IMR-90 (cell line): ENCODE results near the gene CD36. TPM values are rescaled to one million over a fixed set of nuclear protein-coding genes. Genes with fewer than 3 reads are reported as not detected.
A peak's percentile ranks its signal among the peaks of the same experiment; 100 is the strongest.

Experiments
- ATAC-seq: fragments of 200-7000 bp; cut with Tn5 transposase; 2 replicates; pipeline ENCODE4 v1.9.1; 2020; ENCODE audit warnings: low read depth, mild to moderate bottlenecking, moderate library complexity
- BruUV-seq: library from RNA; stranded (reverse); fragments of 400-500 nt; replicated peaks from 2 replicates; lab custom pipeline; 2021; lab: Mats Ljungman, UMichigan
- CTCF ChIA-PET: fragments of 300-600 bp; formaldehyde crosslinking; extraction: SDS; loops from one replicate; lab custom pipeline; 2021; ENCODE audit warnings: antibody characterized with exemption; lab: Yijun Ruan, JAX
- POLR2A ChIA-PET: fragments of 300-600 bp; sonication (Branson Sonifier 250); formaldehyde crosslinking; loops from one replicate; lab custom pipeline; 2022; ENCODE audit warnings: antibody characterized with exemption; ENCODE audit not compliant: unreplicated experiment; lab: Charles Lee
- DNase-seq: peaks from one replicate; pipeline ENCODE4 v3.0.0; 2013
- H2AFZ ChIP-seq: replicated peaks from 2 replicates; pipeline ENCODE3; 2013; ENCODE audit warnings: low read length, mild to moderate bottlenecking; ENCODE audit not compliant: poor library complexity
- H2AK5ac ChIP-seq: 2 replicates; pipeline ENCODE4 v1.6.1; 2013; ENCODE audit warnings: low read depth, low read length, inconsistent platforms
- H2AK9ac ChIP-seq: replicated peaks from 2 replicates; pipeline ENCODE3; 2013; ENCODE audit warnings: mild to moderate bottlenecking, low read depth, low read length, moderate library complexity; ENCODE audit not compliant: poor library complexity
- H2BK120ac ChIP-seq: 2 replicates; pipeline ENCODE4 v1.6.1; 2013; ENCODE audit warnings: low read depth, low read length, inconsistent platforms
- H2BK15ac ChIP-seq: 3 replicates; pipeline ENCODE4 v1.6.1; 2013; ENCODE audit warnings: low read depth, low read length, inconsistent platforms
- H2BK20ac ChIP-seq: 2 replicates; pipeline ENCODE4 v1.6.1; 2013; ENCODE audit warnings: low read depth, mild to moderate bottlenecking, inconsistent platforms, low read length, moderate library complexity
- H2BK5ac ChIP-seq: 2 replicates; pipeline ENCODE4 v1.6.1; 2013; ENCODE audit warnings: mild to moderate bottlenecking, low read depth, low read length, inconsistent platforms; ENCODE audit not compliant: poor library complexity, severe bottlenecking
- H3K14ac ChIP-seq: replicated peaks from 2 replicates; pipeline ENCODE4 v1.6.1; 2013; ENCODE audit warnings: low read depth, low read length, inconsistent platforms
- H3K18ac ChIP-seq: 2 replicates; pipeline ENCODE4 v1.6.1; 2013; ENCODE audit warnings: low read depth, low read length, control low read depth
- H3K23ac ChIP-seq: 2 replicates; pipeline ENCODE4 v1.6.1; 2013; ENCODE audit warnings: low read depth, low read length, inconsistent platforms
- H3K27ac ChIP-seq: 2 replicates; pipeline ENCODE4 v1.5.1; 2013; ENCODE audit warnings: mild to moderate bottlenecking, control low read depth, low read length; ENCODE audit not compliant: insufficient read depth
- H3K27me3 ChIP-seq: 2 replicates; pipeline ENCODE4 v1.6.1; 2013; ENCODE audit warnings: low read length; ENCODE audit not compliant: control insufficient read depth, insufficient read depth
- H3K36me3 ChIP-seq: 2 replicates; pipeline ENCODE4 v1.6.1; 2013; ENCODE audit warnings: low read length, mixed read lengths; ENCODE audit not compliant: control insufficient read depth, insufficient read depth
- H3K4ac ChIP-seq: 2 replicates; pipeline ENCODE4 v1.6.1; 2013; ENCODE audit warnings: low read depth, low read length, inconsistent platforms
- H3K4me1 ChIP-seq: 2 replicates; pipeline ENCODE4 v1.6.1; 2013; ENCODE audit warnings: low read length, mixed read lengths; ENCODE audit not compliant: control insufficient read depth, insufficient read depth
- H3K4me2 ChIP-seq: 2 replicates; pipeline ENCODE4 v1.6.1; 2013; ENCODE audit warnings: low read depth, mild to moderate bottlenecking, control low read depth, low read length, moderate library complexity
- H3K4me3 ChIP-seq: 2 replicates; pipeline ENCODE4 v1.5.1; 2013; ENCODE audit warnings: low read depth, mild to moderate bottlenecking, control low read depth, low read length, moderate library complexity; ENCODE audit not compliant: insufficient read depth
- H3K56ac ChIP-seq: 2 replicates; pipeline ENCODE4 v1.6.1; 2013; ENCODE audit warnings: low read length, inconsistent platforms; ENCODE audit not compliant: insufficient read depth; ENCODE audit errors: extremely low read depth
- H3K79me1 ChIP-seq, 2 experiments: 2 replicates each; pipeline ENCODE4 v1.6.1; 2013; ENCODE audit warnings: low read length in 2 of 2, inconsistent platforms in 1 of 2, low read depth in 1 of 2
- H3K9ac ChIP-seq: 2 replicates; pipeline ENCODE4 v1.6.1; 2013; ENCODE audit warnings: low read depth, low read length, control low read depth
- H3K9me1 ChIP-seq: 2 replicates; pipeline ENCODE4 v1.6.1; 2013; ENCODE audit warnings: low read length, inconsistent platforms; ENCODE audit not compliant: insufficient read depth
- H3K9me3 ChIP-seq: 2 replicates; pipeline ENCODE4 v1.6.1; 2013; ENCODE audit warnings: low read length; ENCODE audit not compliant: control insufficient read depth, insufficient read depth
- H4K20me1 ChIP-seq: 2 replicates; pipeline ENCODE4 v1.6.1; 2013; ENCODE audit warnings: low read length, inconsistent platforms; ENCODE audit not compliant: insufficient read depth
- H4K5ac ChIP-seq: 2 replicates; pipeline ENCODE4 v1.6.1; 2013; ENCODE audit warnings: mild to moderate bottlenecking, low read depth, low read length, control low read depth
- H4K8ac ChIP-seq, 2 experiments: 2 replicates each; pipeline ENCODE4 v1.6.1; 2013; ENCODE audit warnings: low read depth in 2 of 2, low read length in 2 of 2, control low read depth in 1 of 2, inconsistent platforms in 1 of 2
- H4K91ac ChIP-seq: 2 replicates; pipeline ENCODE4 v1.6.1; 2013; ENCODE audit warnings: low read depth, low read length, inconsistent platforms; ENCODE audit not compliant: insufficient read depth
- CHD1 ChIP-seq: IDR thresholded peaks from 2 replicates; pipeline ENCODE4 v1.6.1; 2012; ENCODE audit warnings: low read depth, low read length, improper control_type of control experiment
- WGBS, 2 experiments: methylation state at CpG; one replicate each; pipeline versions ENCODE4 v1.1.5 to v1.1.7; 2013; ENCODE audit warnings: missing lambda C conversion rate in 2 of 2; ENCODE audit not compliant: insufficient read length in 1 of 2; ENCODE audit errors: extremely low coverage in 2 of 2; 5-methylcytosine and 5-hydroxymethylcytosine counted together
- dilution Hi-C: fragments of 300-500 bp; cut with HindIII; formaldehyde crosslinking; loops from one replicate; pipeline ENCODE4 v1.14.3; 2018; ENCODE audit warnings: low sequenced_read_pairs; ENCODE audit not compliant: unreplicated experiment
- in situ Hi-C: fragments of 300-500 bp; cut with MboI; formaldehyde crosslinking; loops from 3 replicates; pipeline ENCODE4 v1.14.3; 2019; ENCODE audit warnings: low sequenced_read_pairs, inconsistent platforms, mixed read lengths
- intact Hi-C: fragments of 100-400 bp; cut with micrococcal nuclease; formaldehyde crosslinking; loops from 2 replicates; pipeline ENCODE4 v1.10.0; 2022
- polyA plus RNA-seq, 3 experiments: library from polyadenylated mRNA; depleted of rRNA; stranded (reverse); fragments of >200 nt; gene quantifications; 2 replicates each; pipeline ENCODE4 v1.2.3, GENCODE V29; 2012; ENCODE audit warnings: low replicate concordance in 1 of 3
- total RNA-seq: library from RNA; depleted of rRNA; stranded (reverse); fragments of >200 nt; gene quantifications from 2 replicates; pipeline ENCODE4 v1.2.3, GENCODE V29; 2012
- TF ChIP-seq, protein P1 (sequence below): fragments of 150-350 bp; IDR thresholded peaks from 2 replicates; pipeline ENCODE4 v1.6.1; 2017; ENCODE audit warnings: mild to moderate bottlenecking, antibody characterized with exemption, low read length, low read depth

Gene CD36
- total and polyA plus RNA-seq, 2 of the 4 experiments (the other 2 are of a cell fraction), result 0.19 to 0.54 TPM

DNA sequence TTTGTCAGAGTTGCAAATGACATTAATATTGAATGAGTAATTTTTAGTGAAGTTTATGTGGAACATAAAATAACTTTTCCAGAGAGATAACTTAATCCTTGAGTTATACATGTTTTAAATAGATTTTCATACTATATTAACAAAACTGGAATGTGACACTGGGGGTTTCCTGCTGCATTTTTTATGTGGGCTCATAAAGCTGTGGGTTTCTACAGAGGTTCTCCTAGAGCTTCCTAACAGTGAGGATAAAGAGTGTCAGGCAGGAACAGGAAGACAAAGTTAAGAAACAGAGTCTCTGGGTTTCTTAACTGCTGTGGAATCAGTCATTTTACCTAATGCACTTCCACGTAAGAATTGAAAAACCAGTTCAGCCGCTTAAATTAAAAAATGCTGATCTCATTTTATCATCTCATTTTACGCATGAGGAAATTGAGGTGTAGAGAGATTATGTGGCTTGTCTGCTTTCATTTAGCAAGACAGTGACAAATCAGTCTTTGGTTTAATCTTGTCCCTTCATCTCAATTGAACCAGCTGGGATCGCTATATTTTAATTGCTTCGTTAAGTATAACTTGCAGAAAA lies 5.0 kb downstream of the CD36 start:
- CTCF ChIA-PET, result no interaction called here
- dilution Hi-C loops (no loop called here), intact Hi-C loops (no loop called here)

More for the DNA sequence above, 5.0 kb downstream of the CD36 start:
- 0 out of 2 replicates have a peak overlapping the region, but pooled peaks have one; percentile 19 for H3K14ac ChIP-seq
- DNase-seq, result peak; percentile 10
- TF ChIP-seq, protein P1, sequence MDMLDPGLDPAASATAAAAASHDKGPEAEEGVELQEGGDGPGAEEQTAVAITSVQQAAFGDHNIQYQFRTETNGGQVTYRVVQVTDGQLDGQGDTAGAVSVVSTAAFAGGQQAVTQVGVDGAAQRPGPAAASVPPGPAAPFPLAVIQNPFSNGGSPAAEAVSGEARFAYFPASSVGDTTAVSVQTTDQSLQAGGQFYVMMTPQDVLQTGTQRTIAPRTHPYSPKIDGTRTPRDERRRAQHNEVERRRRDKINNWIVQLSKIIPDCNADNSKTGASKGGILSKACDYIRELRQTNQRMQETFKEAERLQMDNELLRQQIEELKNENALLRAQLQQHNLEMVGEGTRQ, result no peak
- TF ChIP-seq CHD1, result no peak
- no peak overlapping the region for H3K4me3 ChIP-seq
- no peak overlapping the region for H4K91ac ChIP-seq
- no CpG with 5 or more reads among the region's 5 CpGs for WGBS, 2 experiments
- no peaks in the 10 kb centered on the region for H4K20me1 ChIP-seq
- no peak overlapping the region for H2AK9ac ChIP-seq
- H3K23ac ChIP-seq, result no peak overlapping the region
- H4K8ac ChIP-seq, result peak overlapping the region in 1 of 2 experiments; percentile 23; a peak in 1 of 4 replicates
- H3K79me1 ChIP-seq, result no peaks in the 10 kb centered on the region
- H3K27ac ChIP-seq, result no peak overlapping the region
- H3K4ac ChIP-seq, result no peak overlapping the region
- no peaks in the 10 kb centered on the region for H3K36me3 ChIP-seq
- 0 out of 2 replicates have a peak, but pooled peaks have one; percentile 16 for ATAC-seq
- BruUV-seq, result no TSS peak
- no peak overlapping the region for H2AK5ac ChIP-seq
- in situ Hi-C loops, result no loop called here
- H3K4me1 ChIP-seq, result no peaks in the 10 kb centered on the region
- no peak overlapping the region for H2BK5ac ChIP-seq
- no peak overlapping the region for H3K56ac ChIP-seq
- H3K9me1 ChIP-seq, result no peaks in the 10 kb centered on the region
- no peaks in the 10 kb centered on the region for H3K27me3 ChIP-seq
- peak overlapping the region; percentile 47; the same call in 1 of the 3 replicates for H2BK15ac ChIP-seq
- H3K9me3 ChIP-seq, result no peaks in the 10 kb centered on the region
- H3K18ac ChIP-seq, result peak overlapping the region; percentile 78
- H2AFZ ChIP-seq, result no peak overlapping the region
- no peak overlapping the region for H2BK120ac ChIP-seq
- H3K9ac ChIP-seq, result no peak overlapping the region
- H4K5ac ChIP-seq, result no peak overlapping the region
- H2BK20ac ChIP-seq, result no peak overlapping the region; the same call in 1 of the 2 replicates
- POLR2A ChIA-PET, result no interaction called here
- H3K4me2 ChIP-seq, result no peak overlapping the region
